GM12878 (cell line): ENCODE results near the gene COPS7A. TPM values are rescaled to one million over a fixed set of nuclear protein-coding genes. Genes with fewer than 3 reads are reported as not detected.

Experiments
- EGR1 ChIP-seq, 2 experiments: IDR thresholded peaks; 1 replicate in 1 of 2; 2 replicates in 1 of 2; pipeline ENCODE4 v1.6.1; 2011 to 2012; ENCODE audit warnings: low read depth in 2 of 2, low read length in 2 of 2, borderline replicate concordance in 1 of 2, mild to moderate bottlenecking in 1 of 2, moderate library complexity in 1 of 2
- FOS ChIP-seq: IDR thresholded peaks from 3 replicates; pipeline ENCODE4 v1.6.1; 2011; ENCODE audit warnings: borderline replicate concordance; ENCODE audit not compliant: insufficient read length; ENCODE audit errors: extremely low read depth
- FOXM1 ChIP-seq: IDR thresholded peaks from 2 replicates; pipeline ENCODE4 v1.6.1; 2012; ENCODE audit warnings: low read depth, mild to moderate bottlenecking, inconsistent platforms, low read length, moderate library complexity
- GABPA ChIP-seq: IDR thresholded peaks from 2 replicates; pipeline ENCODE4 v1.6.1; 2014; ENCODE audit warnings: antibody characterized with exemption, low read depth, mild to moderate bottlenecking, inconsistent platforms
- GATAD2B ChIP-seq: fragments of 450-650 bp; conservative IDR thresholded peaks from 2 replicates; pipeline ENCODE4 v1.6.1; 2017; ENCODE audit warnings: low read depth, mild to moderate bottlenecking, moderate library complexity
- HDGF ChIP-seq: fragments of 450-650 bp; IDR thresholded peaks from 2 replicates; pipeline ENCODE4 v1.6.1; 2016; ENCODE audit warnings: antibody characterized with exemption
- KLF5 ChIP-seq: fragments of 450-650 bp; IDR thresholded peaks from 2 replicates; pipeline ENCODE4 v1.6.1; 2014; ENCODE audit warnings: mild to moderate bottlenecking; ENCODE audit not compliant: partially characterized antibody
- MTA3 ChIP-seq: IDR thresholded peaks from 2 replicates; pipeline ENCODE4 v1.6.1; 2012; ENCODE audit warnings: low read length, inconsistent platforms, borderline replicate concordance
- MYB ChIP-seq: fragments of 150-350 bp; IDR thresholded peaks from 2 replicates; pipeline ENCODE4 v1.6.1; 2014; ENCODE audit warnings: mild to moderate bottlenecking, low read depth, low read length, borderline replicate concordance
- MYC ChIP-seq: IDR thresholded peaks from 2 replicates; pipeline ENCODE4 v1.6.1; 2011; ENCODE audit warnings: mild to moderate bottlenecking, low read length, moderate library complexity, inconsistent platforms; ENCODE audit not compliant: insufficient read depth, insufficient replicate concordance, insufficient read length, severe bottlenecking
- NFYA ChIP-seq: IDR thresholded peaks from 2 replicates; pipeline ENCODE4 v1.6.1; 2011; ENCODE audit warnings: low read depth, mild to moderate bottlenecking, low read length, improper control_type of control experiment, borderline replicate concordance
- NR2F1 ChIP-seq: fragments of 450-650 bp; conservative IDR thresholded peaks from 2 replicates; pipeline ENCODE4 v1.6.1; 2017; ENCODE audit warnings: mild to moderate bottlenecking
- PAX5 ChIP-seq: IDR thresholded peaks from 2 replicates; pipeline ENCODE4 v1.6.1; 2011; ENCODE audit warnings: low read depth, low read length, borderline replicate concordance
- PAX8 ChIP-seq: fragments of 450-650 bp; IDR thresholded peaks from 2 replicates; pipeline ENCODE4 v1.6.1; 2017; ENCODE audit warnings: mild to moderate bottlenecking, moderate library complexity
- RAD21 ChIP-seq: IDR thresholded peaks from 2 replicates; pipeline ENCODE4 v1.6.1; 2011; ENCODE audit warnings: mild to moderate bottlenecking, low read depth, low read length, moderate library complexity; ENCODE audit not compliant: insufficient read depth
- SPI1 ChIP-seq: IDR thresholded peaks from 2 replicates; pipeline ENCODE4 v1.6.1; 2011; ENCODE audit warnings: low read depth, mild to moderate bottlenecking, low read length, moderate library complexity, borderline replicate concordance; ENCODE audit not compliant: insufficient read depth
- TCF12 ChIP-seq: IDR thresholded peaks from 2 replicates; pipeline ENCODE4 v1.6.1; 2011; ENCODE audit warnings: low read depth, mild to moderate bottlenecking, low read length
- ZBED1 ChIP-seq: IDR thresholded peaks from 2 replicates; pipeline ENCODE4 v1.6.1; 2016; ENCODE audit warnings: borderline replicate concordance
- ZNF24 ChIP-seq: fragments of 450-650 bp; IDR thresholded peaks from 2 replicates; pipeline ENCODE4 v1.6.1; 2017; ENCODE audit warnings: antibody characterized with exemption, mild to moderate bottlenecking
- ZNF274 ChIP-seq: IDR thresholded peaks from one replicate; pipeline ENCODE4 v1.8.0; 2011; ENCODE audit not compliant: insufficient read length, insufficient read depth
- polyA plus RNA-seq, 11 experiments: library from polyadenylated mRNA; depleted of rRNA in 4 of 11; unstranded in 6 of 11; stranded (reverse) in 5 of 11; fragments of >200 nt; fragmentation: Nextera tagmentation in 4 of 11; fragmentation: Illumina TruSeq in 1 of 11; extraction: Ambion mirVana in 4 of 11; extraction: Trizol in 1 of 11; gene quantifications; 1 replicate in 1 of 11; 2 replicates in 10 of 11; pipeline versions ENCODE4 v1.2.1 to v1.2.3, GENCODE V29; 2011 to 2016; ENCODE audit warnings: inconsistent platforms in 2 of 11, missing spikeins in 2 of 11, low read depth in 1 of 11
- total RNA-seq, 4 experiments: library from RNA; depleted of rRNA in 3 of 4; stranded (reverse); fragments of >200 nt in 3 of 4; fragmentation: Illumina TruSeq in 1 of 4; extraction: Trizol in 1 of 4; gene quantifications; 2 replicates each; pipeline versions ENCODE4 v1.2.1 to v1.2.3, GENCODE V29; 2013 to 2021
- TF ChIP-seq, protein P1 (sequence below): IDR thresholded peaks from 2 replicates; pipeline ENCODE4 v1.6.1; 2012; ENCODE audit warnings: low read depth, low read length, improper control_type of control experiment
- TF ChIP-seq, protein P2 (sequence below): fragments of 450-650 bp; IDR thresholded peaks from 2 replicates; pipeline ENCODE4 v1.6.1; 2017; ENCODE audit warnings: borderline replicate concordance
- TF ChIP-seq, protein P3 (sequence below): fragments of 450-650 bp; IDR thresholded peaks from 2 replicates; pipeline ENCODE4 v1.6.1; 2017; ENCODE audit warnings: mild to moderate bottlenecking, low read depth, inconsistent platforms; ENCODE audit not compliant: poor library complexity, severe bottlenecking
- TF ChIP-seq, protein P4 (sequence below): IDR thresholded peaks from 2 replicates; pipeline ENCODE4 v1.6.1; 2011; ENCODE audit warnings: low read depth, mild to moderate bottlenecking, low read length, moderate library complexity, borderline replicate concordance; ENCODE audit errors: extremely low read depth

The COPS7A gene
- total and polyA plus RNA-seq, 10 of the 15 experiments (the other 5 are each of a cell fraction or from before 2014, with no cell fraction given): 25.7 to 74.0 (median 51.9) TPM

DNA sequence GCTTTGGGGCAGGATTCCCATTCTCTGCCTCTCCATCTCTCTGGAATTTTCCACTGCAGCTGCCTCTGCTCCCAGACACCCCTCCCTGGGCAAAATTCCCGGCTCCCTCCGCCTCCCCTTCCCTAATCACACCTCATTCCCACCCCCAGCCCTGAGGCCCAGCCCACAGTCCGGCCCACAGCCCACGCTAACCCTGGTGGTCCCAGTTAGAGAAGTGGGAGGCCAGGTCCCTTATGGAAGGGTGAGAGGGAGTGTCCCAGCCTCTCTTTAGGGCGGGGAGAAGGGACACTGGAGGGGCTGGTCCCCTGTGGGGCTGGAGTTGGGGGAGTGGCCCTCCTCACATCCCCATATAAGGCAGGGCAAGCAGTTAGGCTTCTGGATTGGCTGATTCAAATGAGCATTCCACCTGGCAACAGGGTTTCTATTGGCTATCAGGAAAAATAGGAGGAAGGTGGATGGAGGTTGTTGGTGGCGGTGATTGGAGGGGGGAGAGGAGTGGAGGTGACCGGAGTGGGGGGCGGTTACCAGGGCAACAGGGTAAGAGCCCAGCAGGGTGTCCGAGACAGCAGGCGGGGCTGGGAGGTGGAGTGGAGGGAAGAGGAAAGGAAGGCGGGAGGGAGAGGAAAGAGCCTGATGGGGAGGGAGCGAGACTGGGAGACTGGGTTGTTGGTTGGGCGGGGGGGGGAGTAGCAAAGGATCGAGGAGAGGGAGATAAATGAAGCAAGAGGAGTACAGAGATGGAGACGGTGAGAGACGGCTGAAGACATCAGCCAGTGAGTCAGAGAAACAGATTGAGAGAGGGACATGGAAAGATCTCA, 40.4 kb downstream of the COPS7A start (continued):
- TF ChIP-seq, protein P1, sequence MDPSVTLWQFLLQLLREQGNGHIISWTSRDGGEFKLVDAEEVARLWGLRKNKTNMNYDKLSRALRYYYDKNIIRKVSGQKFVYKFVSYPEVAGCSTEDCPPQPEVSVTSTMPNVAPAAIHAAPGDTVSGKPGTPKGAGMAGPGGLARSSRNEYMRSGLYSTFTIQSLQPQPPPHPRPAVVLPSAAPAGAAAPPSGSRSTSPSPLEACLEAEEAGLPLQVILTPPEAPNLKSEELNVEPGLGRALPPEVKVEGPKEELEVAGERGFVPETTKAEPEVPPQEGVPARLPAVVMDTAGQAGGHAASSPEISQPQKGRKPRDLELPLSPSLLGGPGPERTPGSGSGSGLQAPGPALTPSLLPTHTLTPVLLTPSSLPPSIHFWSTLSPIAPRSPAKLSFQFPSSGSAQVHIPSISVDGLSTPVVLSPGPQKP: no peak
- TF ChIP-seq EGR1 (IDR thresholded peaks at IDR 0.05; ENCODE audit: borderline replicate concordance in 1 of 2, low read depth in 2 of 2, low read length in 2 of 2) (no peak), TCF12 (no peak), MYB (no peak), PAX8 (no peak), MTA3 (no peak), PAX5 (no peak), FOS (peak; percentile 59), MYC (no peak), FOXM1 (peak; percentile 78; the same call in 1 of the 2 replicates), SPI1 (peak; percentile 16; the same call in 1 of the 2 replicates), NFYA (no peak), NR2F1 (no peak), GATAD2B (no peak), RAD21 (no peak), KLF5 (peak; percentile 32), ZBED1 (no peak), HDGF (peak; percentile 98), ZNF274 (no peak), GABPA (no peak), ZNF24 (no peak)
- TF ChIP-seq, protein P2, sequence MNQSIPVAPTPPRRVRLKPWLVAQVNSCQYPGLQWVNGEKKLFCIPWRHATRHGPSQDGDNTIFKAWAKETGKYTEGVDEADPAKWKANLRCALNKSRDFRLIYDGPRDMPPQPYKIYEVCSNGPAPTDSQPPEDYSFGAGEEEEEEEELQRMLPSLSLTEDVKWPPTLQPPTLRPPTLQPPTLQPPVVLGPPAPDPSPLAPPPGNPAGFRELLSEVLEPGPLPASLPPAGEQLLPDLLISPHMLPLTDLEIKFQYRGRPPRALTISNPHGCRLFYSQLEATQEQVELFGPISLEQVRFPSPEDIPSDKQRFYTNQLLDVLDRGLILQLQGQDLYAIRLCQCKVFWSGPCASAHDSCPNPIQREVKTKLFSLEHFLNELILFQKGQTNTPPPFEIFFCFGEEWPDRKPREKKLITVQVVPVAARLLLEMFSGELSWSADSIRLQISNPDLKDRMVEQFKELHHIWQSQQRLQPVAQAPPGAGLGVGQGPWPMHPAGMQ: no peak
- TF ChIP-seq, protein P3, sequence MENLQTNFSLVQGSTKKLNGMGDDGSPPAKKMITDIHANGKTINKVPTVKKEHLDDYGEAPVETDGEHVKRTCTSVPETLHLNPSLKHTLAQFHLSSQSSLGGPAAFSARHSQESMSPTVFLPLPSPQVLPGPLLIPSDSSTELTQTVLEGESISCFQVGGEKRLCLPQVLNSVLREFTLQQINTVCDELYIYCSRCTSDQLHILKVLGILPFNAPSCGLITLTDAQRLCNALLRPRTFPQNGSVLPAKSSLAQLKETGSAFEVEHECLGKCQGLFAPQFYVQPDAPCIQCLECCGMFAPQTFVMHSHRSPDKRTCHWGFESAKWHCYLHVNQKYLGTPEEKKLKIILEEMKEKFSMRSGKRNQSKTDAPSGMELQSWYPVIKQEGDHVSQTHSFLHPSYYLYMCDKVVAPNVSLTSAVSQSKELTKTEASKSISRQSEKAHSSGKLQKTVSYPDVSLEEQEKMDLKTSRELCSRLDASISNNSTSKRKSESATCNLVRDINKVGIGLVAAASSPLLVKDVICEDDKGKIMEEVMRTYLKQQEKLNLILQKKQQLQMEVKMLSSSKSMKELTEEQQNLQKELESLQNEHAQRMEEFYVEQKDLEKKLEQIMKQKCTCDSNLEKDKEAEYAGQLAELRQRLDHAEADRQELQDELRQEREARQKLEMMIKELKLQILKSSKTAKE: no peak
- TF ChIP-seq, protein P4, sequence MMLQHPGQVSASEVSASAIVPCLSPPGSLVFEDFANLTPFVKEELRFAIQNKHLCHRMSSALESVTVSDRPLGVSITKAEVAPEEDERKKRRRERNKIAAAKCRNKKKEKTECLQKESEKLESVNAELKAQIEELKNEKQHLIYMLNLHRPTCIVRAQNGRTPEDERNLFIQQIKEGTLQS: no peak
